OCI-LY3 (cell line): ENCODE data around the gene GJA4.
"Not testable (repeated sequence)": the region's sequence is repeated elsewhere in the genome, so short reads cannot be mapped to it uniquely, and the experiment has no call there.

Experiments
- EZH2phosphoT487 ChIP-seq: fragments of 200-600 bp; shearing (Covaris generic); IDR thresholded peaks from 2 replicates; pipeline ENCODE4 v1.6.1; 2018; ENCODE audit warnings: antibody characterized with exemption, mixed run types, low read depth
- TF ChIP-seq, protein P1 (sequence below): fragments of 200-600, 300-600 bp; sonication (generic); IDR thresholded peaks from 2 replicates; pipeline ENCODE4 v1.5.1; 2014; ENCODE audit warnings: antibody characterized with exemption, low read length, low read depth

DNA sequence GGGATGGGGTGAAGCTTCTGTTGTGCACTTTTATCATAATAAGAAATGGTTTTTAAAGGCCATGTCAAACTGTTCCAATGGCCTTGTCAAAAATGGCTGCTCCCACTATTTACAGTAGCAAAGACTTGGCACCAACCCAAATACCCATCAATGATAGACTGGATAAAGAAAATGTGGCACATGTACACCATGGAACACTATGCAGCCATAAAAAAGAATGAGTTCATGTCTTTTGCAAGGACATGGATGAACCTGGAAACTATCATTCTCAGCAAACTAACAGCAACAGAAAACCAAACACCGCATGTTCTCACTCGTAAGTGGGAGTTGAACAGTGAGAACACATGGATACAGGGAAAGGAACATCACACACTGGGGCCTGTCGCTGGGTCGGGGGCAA is 19.7 kb upstream of the GJA4 start:
- TF ChIP-seq, protein P1, sequence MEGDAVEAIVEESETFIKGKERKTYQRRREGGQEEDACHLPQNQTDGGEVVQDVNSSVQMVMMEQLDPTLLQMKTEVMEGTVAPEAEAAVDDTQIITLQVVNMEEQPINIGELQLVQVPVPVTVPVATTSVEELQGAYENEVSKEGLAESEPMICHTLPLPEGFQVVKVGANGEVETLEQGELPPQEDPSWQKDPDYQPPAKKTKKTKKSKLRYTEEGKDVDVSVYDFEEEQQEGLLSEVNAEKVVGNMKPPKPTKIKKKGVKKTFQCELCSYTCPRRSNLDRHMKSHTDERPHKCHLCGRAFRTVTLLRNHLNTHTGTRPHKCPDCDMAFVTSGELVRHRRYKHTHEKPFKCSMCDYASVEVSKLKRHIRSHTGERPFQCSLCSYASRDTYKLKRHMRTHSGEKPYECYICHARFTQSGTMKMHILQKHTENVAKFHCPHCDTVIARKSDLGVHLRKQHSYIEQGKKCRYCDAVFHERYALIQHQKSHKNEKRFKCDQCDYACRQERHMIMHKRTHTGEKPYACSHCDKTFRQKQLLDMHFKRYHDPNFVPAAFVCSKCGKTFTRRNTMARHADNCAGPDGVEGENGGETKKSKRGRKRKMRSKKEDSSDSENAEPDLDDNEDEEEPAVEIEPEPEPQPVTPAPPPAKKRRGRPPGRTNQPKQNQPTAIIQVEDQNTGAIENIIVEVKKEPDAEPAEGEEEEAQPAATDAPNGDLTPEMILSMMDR = not testable (repeated sequence)
- TF ChIP-seq EZH2phosphoT487 = not testable (repeated sequence)
